AG04450 (cell line): ENCODE data around the gene OMG. TPM values are rescaled to one million over a fixed set of nuclear protein-coding genes. Genes with fewer than 3 reads are reported as not detected.
A peak's percentile ranks its signal among the peaks of the same experiment; 100 is the strongest.
"Not testable (repeated sequence)": the region's sequence is repeated elsewhere in the genome, so short reads cannot be mapped to it uniquely, and the experiment has no call there.

Experiments
- CTCF ChIA-PET: fragments of 300-600, 350-600 bp; formaldehyde crosslinking; extraction: SDS; loops from one replicate; lab custom pipeline; 2022; ENCODE audit warnings: antibody characterized with exemption, inconsistent platforms; lab: Charles Lee
- POLR2A ChIA-PET: fragments of 350-600 bp; formaldehyde crosslinking; extraction: SDS; loops from one replicate; lab custom pipeline; 2021; ENCODE audit warnings: antibody characterized with exemption, inconsistent platforms; lab: Yijun Ruan, JAX
- DNase-seq: peaks from one replicate; pipeline ENCODE4 v3.0.0-alpha.2; 2011; ENCODE audit warnings: low read depth, low spot score
- H3K27ac ChIP-seq: one replicate; pipeline ENCODE4 v1.5.1; 2012; ENCODE audit warnings: low read depth, low read length, control low read depth
- H3K27me3 ChIP-seq: one replicate; pipeline ENCODE4 v1.6.0; 2012; ENCODE audit warnings: low read length; ENCODE audit not compliant: control insufficient read depth, insufficient read depth
- H3K4me3 ChIP-seq: 2 replicates; pipeline ENCODE4 v1.5.1; 2011; ENCODE audit warnings: mild to moderate bottlenecking, low read depth, low read length, control low read depth
- H3K9me3 ChIP-seq: 2 replicates; pipeline ENCODE4 v1.5.1; 2012; ENCODE audit warnings: low read length; ENCODE audit not compliant: control insufficient read depth, insufficient read depth
- polyA plus RNA-seq: library from polyadenylated mRNA; depleted of rRNA; stranded (reverse); fragments of >200 nt; gene quantifications from 2 replicates; pipeline ENCODE4 v1.2.3, GENCODE V29; 2011
- TF ChIP-seq, protein P1 (sequence below): IDR thresholded peaks from 2 replicates; pipeline ENCODE4 v1.5.1; 2011; ENCODE audit warnings: low read depth, low read length, control low read depth, inconsistent platforms

OMG gene
- polyA plus RNA-seq, 1 experiment, result 1.8 TPM

DNA sequence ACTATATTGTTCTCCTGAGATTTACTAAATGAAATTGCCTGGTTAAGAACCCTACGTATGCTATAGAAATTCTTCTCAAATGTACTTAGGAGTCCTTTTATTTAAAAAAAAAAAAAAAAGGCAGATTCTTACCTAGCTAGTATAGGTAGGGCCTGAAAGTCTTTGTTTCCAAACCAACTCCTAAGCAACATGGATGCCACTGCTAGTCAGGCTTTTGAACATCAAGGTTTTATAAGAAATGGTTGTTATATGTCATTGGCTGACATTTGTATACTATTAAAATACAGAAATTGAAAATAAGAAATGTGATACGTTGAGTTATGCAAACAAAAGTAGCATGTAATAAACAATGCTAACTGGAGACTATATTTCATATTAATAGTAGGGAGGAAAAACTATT lies 23.2 kb upstream of the OMG start:
- CTCF ChIA-PET, result no interaction called here
- Histone ChIP-seq H3K9me3 (no peaks in the 10 kb centered on the region), H3K27me3 (no peaks in the 10 kb centered on the region), H3K27ac (no peak overlapping the region), H3K4me3 (no peak overlapping the region)
- POLR2A ChIA-PET, result no interaction called here
- no peak for DNase-seq
- TF ChIP-seq, protein P1, sequence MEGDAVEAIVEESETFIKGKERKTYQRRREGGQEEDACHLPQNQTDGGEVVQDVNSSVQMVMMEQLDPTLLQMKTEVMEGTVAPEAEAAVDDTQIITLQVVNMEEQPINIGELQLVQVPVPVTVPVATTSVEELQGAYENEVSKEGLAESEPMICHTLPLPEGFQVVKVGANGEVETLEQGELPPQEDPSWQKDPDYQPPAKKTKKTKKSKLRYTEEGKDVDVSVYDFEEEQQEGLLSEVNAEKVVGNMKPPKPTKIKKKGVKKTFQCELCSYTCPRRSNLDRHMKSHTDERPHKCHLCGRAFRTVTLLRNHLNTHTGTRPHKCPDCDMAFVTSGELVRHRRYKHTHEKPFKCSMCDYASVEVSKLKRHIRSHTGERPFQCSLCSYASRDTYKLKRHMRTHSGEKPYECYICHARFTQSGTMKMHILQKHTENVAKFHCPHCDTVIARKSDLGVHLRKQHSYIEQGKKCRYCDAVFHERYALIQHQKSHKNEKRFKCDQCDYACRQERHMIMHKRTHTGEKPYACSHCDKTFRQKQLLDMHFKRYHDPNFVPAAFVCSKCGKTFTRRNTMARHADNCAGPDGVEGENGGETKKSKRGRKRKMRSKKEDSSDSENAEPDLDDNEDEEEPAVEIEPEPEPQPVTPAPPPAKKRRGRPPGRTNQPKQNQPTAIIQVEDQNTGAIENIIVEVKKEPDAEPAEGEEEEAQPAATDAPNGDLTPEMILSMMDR, result no peak

DNA sequence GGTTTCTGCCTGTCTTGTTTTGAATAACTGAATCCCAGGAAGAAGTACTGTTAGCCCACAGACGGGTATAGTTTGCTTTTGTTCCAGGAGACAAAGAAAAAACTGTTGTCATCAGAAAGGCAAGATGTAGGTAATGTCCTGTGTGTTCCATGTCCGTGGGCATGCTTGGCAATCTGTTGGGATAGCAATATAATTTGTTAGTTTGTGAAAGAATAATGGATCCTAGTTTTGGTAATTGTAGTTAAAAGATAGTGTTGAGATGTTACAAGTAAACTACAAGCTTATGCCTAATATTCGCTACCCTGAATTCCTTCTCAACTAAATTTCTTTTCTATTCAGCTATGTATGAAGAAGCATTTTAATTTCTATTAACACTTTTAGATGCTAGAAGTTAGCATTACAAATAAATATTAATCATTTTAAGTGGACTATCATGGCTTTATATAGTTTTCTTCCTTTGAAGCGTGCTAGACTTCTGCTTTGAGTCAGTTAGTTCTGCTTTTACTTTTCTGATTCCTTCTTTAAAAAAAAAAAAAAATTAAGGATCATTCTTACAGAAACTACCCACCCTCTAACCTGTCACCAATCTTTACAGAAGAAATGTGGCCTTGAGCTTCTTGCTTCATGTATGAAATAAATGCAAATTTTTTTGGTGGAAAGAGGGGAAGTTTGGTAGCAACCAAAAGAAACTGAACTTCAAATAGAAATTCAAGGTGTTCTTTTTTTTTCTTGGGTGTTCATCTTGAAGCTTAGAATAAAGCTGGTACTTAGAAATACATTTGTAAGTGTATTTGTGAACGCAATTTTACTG lies 22.0 kb upstream of the OMG start:
- Histone ChIP-seq H3K4me3 (no peak overlapping the region), H3K9me3 (no peaks in the 10 kb centered on the region), H3K27me3 (no peaks in the 10 kb centered on the region), H3K27ac (no peak overlapping the region)
- TF ChIP-seq, protein P1, result no peak
- ChIA-PET POLR2A (interaction anchor here (0.7 kb wide), 1 partner anchor 51 kb away, joined by 3 read pairs; no protein-coding TSS in a partner anchor), CTCF (no interaction called here)
- no peak for DNase-seq

GRCh38 chr17:31318298-31318801 lies 21.3 kb upstream of the OMG start:
- Histone ChIP-seq H3K27ac (no peak overlapping the region), H3K4me3 (no peak overlapping the region), H3K27me3 (no peaks in the 10 kb centered on the region), H3K9me3 (no peaks in the 10 kb centered on the region)
- ChIA-PET POLR2A (interaction anchor here (0.7 kb wide), 1 partner anchor 50 kb away, joined by 3 read pairs; no protein-coding TSS in a partner anchor), CTCF (no interaction called here)
- DNase-seq, result peak; percentile 55
- TF ChIP-seq, protein P1, result no peak

DNA sequence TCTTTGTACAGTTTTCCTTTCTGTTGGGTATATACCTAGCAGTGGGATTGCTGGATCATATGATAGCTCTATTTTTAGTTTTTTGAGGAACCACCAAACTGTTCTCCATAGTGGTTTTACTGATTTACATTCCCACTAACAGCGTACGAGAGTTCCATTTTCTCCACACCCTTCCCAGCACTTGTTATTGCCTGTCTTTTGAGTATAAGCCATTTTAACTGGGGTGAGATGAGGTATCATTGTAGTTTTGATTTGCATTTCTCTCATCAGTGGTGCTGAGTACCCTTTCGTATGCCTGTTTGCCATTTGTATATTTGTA lies 17.7 kb upstream of the OMG start:
- H3K27me3 ChIP-seq, result no peaks in the 10 kb centered on the region
- no peak overlapping the region for H3K27ac ChIP-seq
- ChIA-PET CTCF (no interaction called here), POLR2A (no interaction called here)
- no peak for DNase-seq
- TF ChIP-seq, protein P1, result no peak
- H3K4me3 ChIP-seq, result no peak overlapping the region
- no peaks in the 10 kb centered on the region for H3K9me3 ChIP-seq

- DNase-seq, result no peak
- Histone ChIP-seq H3K9me3 (no peaks in the 10 kb centered on the region), H3K27ac (no peak within 1 kb of the TSS), H3K27me3 (no peaks in the 10 kb centered on the region), H3K4me3 (no peak within 1 kb of the TSS)
- TF ChIP-seq, protein P1, result no peak
- ChIA-PET CTCF (no interaction called here), POLR2A (no interaction called here)
These were observed 17.1 kb upstream of the OMG start, which contains the start of gene EVI2B for GRCh38 chr17:31313982-31314781. Gene EVI2B, minus strand, starts transcription at chr17:31314054. Its CDS starts 8,445 bp downstream, at chr17:31305609.

GRCh38 chr17:31312223-31312622 lies 15.2 kb upstream of the OMG start:
- CTCF ChIA-PET, result not testable (repeated sequence)

More at GRCh38 chr17:31312223-31312622, 15.2 kb upstream of the OMG start:
- DNase-seq, H3K4me3 ChIP-seq, POLR2A ChIA-PET, H3K27ac ChIP-seq, H3K27me3 ChIP-seq, H3K9me3 ChIP-seq: not testable (repeated sequence)
